HFF-Myc (cell line): ENCODE data around the gene CYTH3.

Experiments used
- DNase-seq: peaks from one replicate; pipeline ENCODE4 v3.0.0-alpha.2; 2011; ENCODE audit warnings: low read depth; ENCODE audit errors: extremely low read depth
- H3K4me3 ChIP-seq: replicated peaks from 2 replicates; pipeline ENCODE4 v1.5.1; 2011; ENCODE audit warnings: low read depth, mild to moderate bottlenecking, control low read depth, low read length
- TF ChIP-seq, protein P1 (sequence below): IDR thresholded peaks from 2 replicates; pipeline ENCODE4 v1.5.1; 2012; ENCODE audit warnings: mild to moderate bottlenecking, low read depth, low read length, control low read depth; ENCODE audit errors: missing control alignments

CYTH3 gene

DNA sequence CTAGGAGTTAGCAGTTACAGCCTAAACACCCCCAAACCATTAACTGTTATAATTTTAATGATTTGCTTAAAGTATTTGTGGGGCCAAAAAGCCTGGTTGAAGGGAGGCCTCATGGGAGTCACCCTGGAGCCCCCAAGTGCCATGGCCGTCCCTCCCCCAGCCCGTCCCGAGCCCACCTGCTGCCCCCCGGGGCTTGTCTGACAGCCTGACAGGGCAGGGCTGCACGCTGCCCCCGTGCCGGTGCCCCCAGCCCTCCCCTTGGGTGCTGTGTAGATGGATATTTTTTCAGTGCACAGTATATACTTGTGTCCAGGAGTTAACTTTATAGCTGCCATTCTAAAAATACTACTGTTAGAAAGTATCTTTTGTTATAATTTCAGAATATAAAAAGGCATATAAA, 108.4 kb downstream of the CYTH3 start:
- no peak overlapping the region for H3K4me3 ChIP-seq
- DNase-seq = no peak
- TF ChIP-seq, protein P1, sequence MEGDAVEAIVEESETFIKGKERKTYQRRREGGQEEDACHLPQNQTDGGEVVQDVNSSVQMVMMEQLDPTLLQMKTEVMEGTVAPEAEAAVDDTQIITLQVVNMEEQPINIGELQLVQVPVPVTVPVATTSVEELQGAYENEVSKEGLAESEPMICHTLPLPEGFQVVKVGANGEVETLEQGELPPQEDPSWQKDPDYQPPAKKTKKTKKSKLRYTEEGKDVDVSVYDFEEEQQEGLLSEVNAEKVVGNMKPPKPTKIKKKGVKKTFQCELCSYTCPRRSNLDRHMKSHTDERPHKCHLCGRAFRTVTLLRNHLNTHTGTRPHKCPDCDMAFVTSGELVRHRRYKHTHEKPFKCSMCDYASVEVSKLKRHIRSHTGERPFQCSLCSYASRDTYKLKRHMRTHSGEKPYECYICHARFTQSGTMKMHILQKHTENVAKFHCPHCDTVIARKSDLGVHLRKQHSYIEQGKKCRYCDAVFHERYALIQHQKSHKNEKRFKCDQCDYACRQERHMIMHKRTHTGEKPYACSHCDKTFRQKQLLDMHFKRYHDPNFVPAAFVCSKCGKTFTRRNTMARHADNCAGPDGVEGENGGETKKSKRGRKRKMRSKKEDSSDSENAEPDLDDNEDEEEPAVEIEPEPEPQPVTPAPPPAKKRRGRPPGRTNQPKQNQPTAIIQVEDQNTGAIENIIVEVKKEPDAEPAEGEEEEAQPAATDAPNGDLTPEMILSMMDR = no peak

DNA sequence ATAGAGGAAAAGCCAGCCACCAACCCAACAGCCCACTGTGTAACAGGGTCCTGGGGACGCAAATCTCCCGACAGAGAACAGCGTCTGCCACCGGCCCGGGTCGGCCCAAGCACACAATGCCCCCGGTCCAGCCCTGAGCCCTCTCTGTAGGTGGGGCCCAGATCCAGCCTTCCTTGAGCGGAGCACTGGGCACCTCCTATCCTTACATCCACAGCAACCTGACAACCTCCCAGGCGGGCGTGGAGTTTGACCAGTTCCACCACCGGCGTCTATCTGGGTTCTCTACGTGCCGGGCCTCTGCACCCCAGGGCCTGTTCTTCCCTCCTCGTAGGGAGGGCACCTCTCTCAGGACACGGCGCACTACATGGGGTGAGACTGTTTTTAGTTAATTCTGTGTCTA, 109.0 kb downstream of the CYTH3 start:
- H3K4me3 ChIP-seq = no peak overlapping the region
- no peak for DNase-seq
- TF ChIP-seq, protein P1 = no peak

DNA sequence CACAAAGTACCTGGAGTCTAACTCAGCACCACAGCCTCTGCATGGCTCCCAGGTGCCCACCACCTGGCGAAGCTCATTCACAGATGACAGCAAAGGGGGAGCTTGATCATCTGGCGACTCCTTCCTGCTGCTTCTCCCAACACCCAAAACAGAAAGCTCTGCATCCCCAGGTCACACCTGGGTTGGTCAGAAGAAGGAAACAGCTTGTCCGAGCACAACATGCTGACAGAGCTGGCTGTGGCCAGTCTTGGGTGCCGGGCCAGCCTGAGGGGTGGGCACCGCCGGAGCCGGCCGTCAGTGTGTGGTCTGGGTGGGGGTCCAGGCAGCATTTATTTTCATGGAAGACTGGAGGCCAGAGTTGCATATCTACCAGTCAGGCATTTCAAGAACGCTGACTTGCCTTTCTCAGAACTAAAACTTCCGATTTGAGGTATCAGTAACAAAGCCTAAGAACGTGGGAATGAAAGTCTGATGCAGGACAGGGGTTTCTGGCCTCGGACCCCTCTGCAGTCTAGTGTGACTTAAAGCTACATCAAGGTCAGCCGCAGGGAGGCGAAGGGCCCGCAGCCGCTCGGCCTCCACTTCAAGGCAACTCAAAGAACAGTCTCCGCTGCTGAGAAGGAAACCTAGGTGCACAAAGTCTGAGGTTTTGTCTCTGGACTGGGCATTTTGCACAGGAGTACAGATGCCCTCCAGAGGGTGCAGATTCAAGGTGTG, 109.6 kb downstream of the CYTH3 start:
- DNase-seq = no peak
- TF ChIP-seq, protein P1 = no peak
- no peak overlapping the region for H3K4me3 ChIP-seq

DNA sequence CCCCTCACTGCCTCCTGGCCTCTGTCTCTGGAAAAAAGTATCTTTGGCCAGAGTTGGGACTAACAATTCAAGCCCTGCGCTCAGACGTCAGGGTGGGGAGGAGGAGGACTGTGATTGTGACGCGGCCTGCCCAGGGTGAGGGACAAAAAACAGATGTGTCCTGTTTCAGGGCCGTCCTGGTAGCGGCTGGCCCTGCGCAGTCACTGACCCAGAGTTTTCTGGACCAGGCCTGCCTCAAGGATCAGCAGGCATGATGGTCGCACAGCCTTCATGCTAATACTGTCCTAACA, 110.1 kb downstream of the CYTH3 start:
- no peak overlapping the region for H3K4me3 ChIP-seq
- TF ChIP-seq, protein P1 = no peak
- DNase-seq = no peak

DNA sequence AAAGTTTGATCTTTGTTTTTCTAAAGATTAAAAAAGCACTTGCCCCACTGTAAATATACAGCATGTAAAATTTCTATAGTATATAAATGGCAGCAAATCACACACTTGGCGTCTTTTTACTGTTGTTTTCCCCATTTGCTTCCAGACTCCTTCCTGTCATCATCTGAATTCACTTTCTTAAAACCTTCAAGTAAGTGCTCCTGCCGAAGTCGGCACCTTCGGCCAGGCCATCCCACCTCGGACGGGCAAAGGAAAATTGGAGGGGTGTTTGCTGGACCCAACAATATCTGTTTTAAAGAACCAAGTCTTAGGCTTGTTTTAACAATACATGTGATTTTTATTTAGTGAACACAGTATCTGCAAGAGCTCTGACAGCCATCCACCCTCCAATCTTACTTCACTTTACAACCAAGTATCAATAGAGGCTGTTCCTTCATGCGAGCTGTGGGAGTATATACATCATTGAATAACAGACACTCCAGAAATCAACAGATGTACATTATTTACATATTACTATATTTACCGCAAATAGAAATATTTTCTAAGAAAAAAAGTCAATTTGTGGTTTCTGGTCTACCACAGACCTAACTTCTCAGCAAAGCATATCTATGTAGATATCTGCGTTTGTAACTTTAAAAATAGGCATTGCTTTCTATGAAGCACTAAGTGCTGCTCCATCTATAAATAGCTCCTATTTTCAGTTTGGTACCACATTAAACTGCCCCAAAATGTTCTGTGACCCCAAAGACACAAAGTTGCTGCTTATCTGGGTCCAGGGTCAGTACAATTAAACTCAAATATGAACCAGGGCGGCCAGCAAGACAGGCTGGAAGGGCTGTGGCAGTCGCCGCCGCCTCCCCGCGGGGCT, 110.7 kb downstream of the CYTH3 start:
- no peak for DNase-seq
- TF ChIP-seq, protein P1 = no peak
- no peak overlapping the region for H3K4me3 ChIP-seq

DNA sequence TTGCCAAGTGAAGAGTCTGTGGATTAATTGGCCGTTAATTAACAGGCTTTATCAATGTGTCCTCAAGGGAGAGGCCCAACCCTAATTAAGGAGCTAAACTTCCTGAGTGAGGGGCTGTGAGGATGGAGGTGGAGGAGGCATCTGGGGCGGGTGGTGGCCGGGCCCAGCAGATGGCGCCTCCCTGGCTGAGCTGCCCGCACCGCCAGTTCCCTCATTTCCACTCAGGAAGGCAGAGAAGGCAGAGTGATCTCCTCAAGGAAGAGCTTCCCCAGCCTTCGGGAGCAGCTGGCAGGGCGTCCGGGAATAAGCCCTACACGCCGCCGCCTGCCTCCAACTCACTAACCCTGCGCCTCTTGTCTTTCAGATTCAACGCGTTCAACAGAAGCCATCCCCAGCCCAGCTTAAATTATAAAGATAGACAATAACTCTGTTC, 112.2 kb downstream of the CYTH3 start:
- H3K4me3 ChIP-seq = no peak overlapping the region
- TF ChIP-seq, protein P1 = peak; percentile 82
- DNase-seq = peak; percentile 26
